HG03457 (cell line): ENCODE measurements around the gene TEKT2.

Experiments
- ATAC-seq: cut with Tn5 transposase; IDR thresholded peaks from one replicate; pipeline ENCODE4 v1.9.1; 2021; ENCODE audit warnings: moderate number of reproducible peaks; ENCODE audit not compliant: unreplicated experiment

Gene TEKT2

GRCh38 chr1:36101546-36101945, 17.7 kb downstream of the TEKT2 start:
- ATAC-seq: no peak

DNA sequence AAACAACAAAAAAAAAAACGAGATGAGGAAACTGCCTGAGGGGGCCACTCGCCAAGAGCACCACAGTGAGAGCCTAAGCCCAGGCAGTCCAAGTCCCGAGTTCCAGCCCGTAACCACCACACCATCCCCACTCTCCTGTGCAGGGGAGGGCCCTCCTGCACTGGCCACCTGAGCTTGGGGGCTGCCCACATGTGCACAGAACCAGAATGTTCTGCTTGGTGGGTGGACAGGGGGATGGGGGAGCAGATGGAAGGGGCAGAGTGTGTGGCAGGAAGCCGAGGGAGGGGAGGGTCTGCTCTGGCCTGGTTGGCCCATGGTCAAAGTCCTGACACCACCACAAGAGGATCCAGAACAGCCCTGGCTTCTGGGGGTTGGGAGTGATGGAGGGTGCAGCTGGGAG, 22.4 kb downstream of the TEKT2 start:
- ATAC-seq: no peak

- ATAC-seq: no peak
Observed at GRCh38 chr1:36107394-36107793, 23.5 kb downstream of the TEKT2 start.

DNA sequence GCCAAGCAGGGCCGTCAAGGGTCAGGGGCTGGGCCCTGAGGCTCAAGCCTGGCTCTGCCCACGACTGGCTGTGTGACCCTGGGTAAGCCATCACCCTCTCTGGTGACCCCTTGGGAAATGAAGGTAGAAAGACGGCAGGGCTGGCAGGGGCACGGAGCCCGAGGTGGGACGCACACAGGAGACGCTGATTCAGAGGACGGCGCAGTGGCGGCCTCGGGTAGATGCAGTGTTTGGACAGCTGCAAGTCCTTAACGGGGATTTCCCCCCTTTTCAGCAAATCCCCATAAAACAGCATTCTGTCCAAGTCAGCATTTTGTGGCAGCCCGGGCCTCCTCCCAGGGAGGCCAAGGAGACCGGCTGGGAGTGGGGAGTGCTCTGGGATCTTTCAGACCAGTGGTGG, 24.4 kb downstream of the TEKT2 start:
- ATAC-seq: no peak

- no peak for ATAC-seq
Observed at GRCh38 chr1:36109041-36109679, 25.3 kb downstream of the TEKT2 start.

- ATAC-seq: no peak
Observed at GRCh38 chr1:36111151-36111550, 27.3 kb downstream of the TEKT2 start.

DNA sequence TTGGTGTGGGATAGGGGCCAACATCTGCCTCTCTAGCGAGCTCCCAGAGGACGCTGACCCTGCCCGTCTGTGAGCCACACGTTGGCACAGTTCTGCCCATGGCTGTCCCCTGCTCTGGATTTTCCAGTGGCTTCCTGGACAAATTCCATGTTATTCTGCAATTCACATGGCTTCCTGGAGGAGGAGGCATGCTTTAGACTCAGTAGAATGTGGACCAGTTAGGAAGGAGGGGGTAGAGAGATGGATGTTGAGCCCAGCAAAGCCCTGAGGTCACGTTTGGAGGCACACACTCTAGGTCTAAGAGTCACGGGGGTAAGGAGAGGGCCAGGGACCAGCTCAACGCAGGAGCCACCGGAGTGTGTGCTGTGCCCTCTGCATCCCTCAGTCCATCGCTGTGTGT, 28.9 kb downstream of the TEKT2 start:
- no peak for ATAC-seq

DNA sequence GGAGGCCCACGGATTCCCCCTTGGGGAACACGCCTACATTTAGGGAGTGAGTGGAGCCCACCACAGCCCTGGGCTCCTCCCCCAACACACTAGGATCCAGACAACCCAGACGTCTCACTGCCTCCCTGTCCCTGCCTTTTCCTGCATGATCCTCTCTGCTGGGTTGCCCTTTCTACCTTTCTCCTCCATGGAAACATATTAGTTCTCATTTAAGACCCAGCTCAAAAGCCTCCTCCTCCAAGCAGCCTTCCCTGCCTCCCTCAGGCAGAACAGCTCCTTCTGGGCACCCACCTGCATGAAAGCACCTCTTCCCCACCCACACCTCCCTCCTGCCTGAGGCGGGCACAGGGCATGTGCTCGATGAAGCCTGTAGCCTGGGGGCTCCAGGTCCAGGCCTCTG, 30.5 kb downstream of the TEKT2 start:
- ATAC-seq: no peak

DNA sequence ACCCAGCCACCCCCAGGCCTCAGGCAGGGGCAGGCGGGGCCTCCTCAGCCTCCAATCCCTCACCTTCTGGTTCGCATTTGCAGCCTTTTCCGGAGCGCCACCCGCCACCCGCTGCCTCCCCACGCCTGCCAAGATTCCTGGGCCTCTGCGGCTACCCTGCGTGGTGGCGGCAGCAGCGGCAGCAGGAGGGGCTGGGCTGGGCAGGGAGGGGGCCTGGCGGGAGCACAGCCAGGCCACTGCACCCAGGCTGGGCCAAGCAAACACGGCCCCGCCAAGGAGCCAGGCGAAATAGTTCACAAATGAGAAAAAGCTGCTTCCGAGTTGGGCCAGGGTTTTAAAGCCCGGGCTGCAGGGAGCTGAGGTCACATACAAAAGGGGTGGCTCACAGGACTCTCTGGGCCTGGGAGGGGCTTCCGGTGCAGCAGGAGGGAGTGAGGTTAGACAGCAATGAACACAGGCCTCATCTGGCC, 31.3 kb downstream of the TEKT2 start:
- no peak for ATAC-seq

DNA sequence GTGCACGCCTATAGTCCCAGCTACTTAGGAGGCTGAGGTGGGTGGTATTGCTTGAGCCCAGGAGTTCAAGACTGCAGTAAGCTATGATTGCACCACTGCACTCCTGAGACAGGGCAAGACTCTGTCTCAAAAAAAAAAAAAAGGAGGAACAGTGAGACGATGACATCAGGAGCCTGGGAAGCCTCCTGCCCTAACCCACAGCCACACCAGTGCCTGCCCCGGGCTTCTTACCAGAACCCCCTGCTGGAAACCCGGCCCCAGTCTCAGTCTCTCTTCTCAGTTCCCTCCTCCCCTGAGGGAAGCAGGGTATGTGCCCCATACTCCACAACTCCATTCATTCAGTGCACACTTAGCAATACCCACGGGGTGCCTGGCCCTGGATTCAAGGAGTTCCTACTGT, 32.0 kb downstream of the TEKT2 start:
- ATAC-seq: no peak

GRCh38 chr1:36116901-36117300, 33.0 kb downstream of the TEKT2 start:
- no peak for ATAC-seq

- no peak for ATAC-seq
Observed at GRCh38 chr1:36118447-36119204, 34.7 kb downstream of the TEKT2 start.

DNA sequence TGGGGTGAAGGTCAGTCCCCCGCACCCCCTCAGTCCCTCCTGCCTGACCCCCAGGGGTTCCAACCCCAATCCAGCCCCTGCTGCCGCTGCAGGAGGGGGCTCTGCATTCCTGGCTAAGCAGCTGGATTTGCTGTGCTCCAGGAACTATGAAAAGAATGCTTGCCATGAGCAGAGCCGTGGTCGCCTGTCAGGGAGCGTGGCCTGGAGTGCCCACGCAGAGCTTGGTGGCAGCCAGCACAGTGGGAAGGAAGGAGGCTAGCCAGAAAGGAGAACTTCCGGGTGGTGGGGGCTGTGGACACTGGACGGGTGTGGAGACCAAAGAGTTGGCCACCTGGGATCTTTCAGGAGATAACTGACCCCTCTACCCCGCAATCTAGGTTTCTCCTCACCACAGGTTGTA, 35.6 kb downstream of the TEKT2 start:
- no peak for ATAC-seq

GRCh38 chr1:36122062-36123030, 38.5 kb downstream of the TEKT2 start:
- ATAC-seq: no peak

GRCh38 chr1:36123356-36123755, 39.5 kb downstream of the TEKT2 start:
- no peak for ATAC-seq

- no peak for ATAC-seq
Observed at GRCh38 chr1:36124404-36125128, 40.7 kb downstream of the TEKT2 start.

DNA sequence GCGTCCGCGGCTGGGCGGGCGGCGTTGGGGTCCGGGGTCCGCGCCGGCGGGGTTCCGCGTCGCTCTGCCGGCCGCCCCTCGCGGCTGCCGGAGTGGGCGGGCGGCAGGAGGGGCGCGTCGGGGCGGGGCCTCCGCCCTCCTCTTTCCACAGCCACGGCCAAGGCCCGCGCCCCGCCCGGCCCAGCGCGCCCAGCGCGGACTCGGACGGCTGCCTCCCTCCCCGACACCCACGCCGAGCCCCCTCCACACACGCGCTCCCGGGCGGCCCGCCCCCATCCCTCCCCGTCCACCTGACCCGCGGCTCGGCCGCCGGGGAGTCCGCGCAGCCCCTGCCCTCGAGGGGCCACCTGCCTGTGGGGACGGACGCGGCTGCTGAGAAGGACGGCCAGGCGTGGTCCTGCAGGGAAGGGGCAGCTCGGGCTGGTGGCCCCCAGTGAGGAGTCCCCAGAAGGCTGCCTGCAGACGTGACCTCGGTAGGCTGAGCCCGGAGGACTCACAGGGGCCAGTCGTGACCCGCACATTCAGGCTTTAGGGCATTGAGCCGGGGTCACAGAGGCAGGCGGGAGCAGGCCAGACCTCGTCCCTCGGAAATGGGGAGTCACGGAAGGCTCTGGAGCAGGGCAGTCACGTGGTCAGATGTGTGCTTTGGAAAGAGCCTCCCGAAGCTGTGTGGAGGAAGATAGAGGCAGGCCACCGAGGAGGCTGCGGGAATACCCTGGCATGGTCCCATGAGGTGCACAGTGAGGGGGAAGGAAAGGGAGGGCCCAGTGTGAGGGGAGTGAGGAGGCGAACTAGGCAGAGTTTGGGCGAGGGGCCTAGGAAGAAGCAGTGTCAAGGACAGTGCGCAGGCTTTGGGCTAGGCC, 41.5 kb downstream of the TEKT2 start, which contains the start of gene COL8A2:
Gene COL8A2, minus strand, starts transcription at position 94 of the 863 bp plus-strand sequence. CDS start 24,980 bp downstream, outside the sequence.
- no peak for ATAC-seq

DNA sequence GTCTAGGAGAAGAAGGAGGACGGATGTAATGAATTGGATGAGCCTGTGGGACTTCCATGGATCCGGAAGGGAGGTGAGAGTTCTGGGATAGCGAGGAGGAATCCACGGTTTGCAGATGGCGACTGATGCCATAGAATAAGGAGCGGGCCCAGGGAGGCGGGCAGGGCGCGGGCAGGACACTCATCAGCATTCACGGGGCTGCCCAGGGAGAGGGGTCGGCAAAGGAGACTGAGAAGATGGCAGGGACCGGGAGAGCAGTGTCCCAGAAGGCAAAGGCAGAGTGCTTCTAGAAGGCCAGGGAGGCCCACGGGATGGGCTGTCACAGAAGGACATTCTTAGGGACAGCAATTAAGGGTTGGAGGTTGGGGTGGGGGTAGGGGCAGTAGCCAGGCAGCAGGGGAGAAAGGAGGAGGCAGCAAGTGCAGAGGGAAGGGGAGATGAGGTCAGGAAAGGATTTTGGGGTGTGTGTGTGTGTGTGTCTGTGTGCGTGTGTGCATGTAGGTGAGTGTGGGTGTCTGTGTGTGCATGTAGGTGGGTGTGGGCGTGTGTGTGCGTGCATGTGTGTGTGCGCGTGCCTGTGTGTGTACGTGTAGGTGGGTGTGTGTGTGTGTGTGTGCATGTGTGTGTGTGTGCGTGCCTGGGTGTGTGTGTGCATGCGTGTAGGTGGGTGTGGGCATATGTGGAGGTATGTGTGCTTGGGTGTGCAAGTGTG, 42.3 kb downstream of the TEKT2 start:
- no peak for ATAC-seq
